Fibroblast of skin of right quadriceps (primary cell): ENCODE measurements around the gene CHMP4A.
"Not testable (repeated sequence)": the region's sequence is repeated elsewhere in the genome, so short reads cannot be mapped to it uniquely, and the experiment has no call there.

Experiments used
- DNase-seq: peaks from one replicate; pipeline ENCODE4 v3.0.0-alpha.2; 2013

CHMP4A gene

GRCh38 chr14:24246765-24247212 is 33.5 kb upstream of the CHMP4A start:
- no peak for DNase-seq

GRCh38 chr14:24245350-24245749 is 32.1 kb upstream of the CHMP4A start:
- DNase-seq = not testable (repeated sequence)

- no peak for DNase-seq
These were observed 30.1 kb upstream of the CHMP4A start for GRCh38 chr14:24243336-24243836.

- peak; percentile 90 for DNase-seq
These were observed 28.6 kb upstream of the CHMP4A start for GRCh38 chr14:24241829-24242443.

GRCh38 chr14:24240110-24240918 is 27.0 kb upstream of the CHMP4A start:
- DNase-seq = no peak

- DNase-seq = no peak
These were observed 25.3 kb upstream of the CHMP4A start for GRCh38 chr14:24238527-24239037.

- DNase-seq = no peak
These were observed 24.8 kb upstream of the CHMP4A start for GRCh38 chr14:24238123-24238522.

GRCh38 chr14:24237463-24237955 is 24.2 kb upstream of the CHMP4A start:
- no peak for DNase-seq

- no peak for DNase-seq
These were observed 23.6 kb upstream of the CHMP4A start for GRCh38 chr14:24236689-24237462.

- no peak for DNase-seq
These were observed 22.8 kb upstream of the CHMP4A start for GRCh38 chr14:24235804-24236688.

- DNase-seq = no peak
These were observed 21.1 kb upstream of the CHMP4A start for GRCh38 chr14:24234095-24235005.

- no peak for DNase-seq
These were observed 20.2 kb upstream of the CHMP4A start for GRCh38 chr14:24233538-24233866.

GRCh38 chr14:24232645-24233537 is 19.6 kb upstream of the CHMP4A start, which contains the start of gene GMPR2:
TSS of gene GMPR2 (plus strand) at chr14:24232929. CDS start at chr14:24233254, 325 bp downstream.
- no peak for DNase-seq

GRCh38 chr14:24232121-24232644 is 18.9 kb upstream of the CHMP4A start, which contains the start of gene NEDD8:
TSS of gene NEDD8 (minus strand) at chr14:24232367. CDS start at chr14:24232267, 100 bp downstream.
- DNase-seq = peak; percentile 99

- no peak for DNase-seq
These were observed 18.2 kb upstream of the CHMP4A start for GRCh38 chr14:24231263-24232120.

- DNase-seq = no peak
These were observed 15.6 kb upstream of the CHMP4A start for GRCh38 chr14:24228902-24229301.

GRCh38 chr14:24226473-24226872 is 13.2 kb upstream of the CHMP4A start:
- no peak for DNase-seq

GRCh38 chr14:24224618-24225071 is 11.4 kb upstream of the CHMP4A start:
- DNase-seq = peak; percentile 90
